PC-3 (cell line): ENCODE results near the gene ZFYVE28.

Experiments
- CTCF ChIP-seq: fragments of 300-600 bp; sonication (generic); conservative IDR thresholded peaks from 2 replicates; pipeline ENCODE4 v1.5.1; 2017; ENCODE audit warnings: antibody characterized with exemption, low read depth, mild to moderate bottlenecking, low read length
- EZH2 ChIP-seq: fragments of 300-600 bp; sonication (generic); IDR thresholded peaks from one replicate; pipeline ENCODE4 v1.6.1; 2017; ENCODE audit warnings: antibody characterized with exemption, mild to moderate bottlenecking, low read length; ENCODE audit not compliant: unreplicated experiment
- EZH2phosphoT487 ChIP-seq: fragments of 300-600 bp; sonication (generic); IDR thresholded peaks from 2 replicates; pipeline ENCODE4 v1.6.1; 2018; ENCODE audit warnings: mild to moderate bottlenecking, antibody characterized with exemption, low read length, borderline replicate concordance

- no peak for TF ChIP-seq CTCF
- TF ChIP-seq EZH2 = no peak
- TF ChIP-seq EZH2phosphoT487 = no peak
These were observed 56.8 kb downstream of the ZFYVE28 start for GRCh38 chr4:2361366-2362265.
